GM18861 (cell line): Measurements from ENCODE around the gene RCAN2.
"Not testable (repeated sequence)": the region's sequence is repeated elsewhere in the genome, so short reads cannot be mapped to it uniquely, and the experiment has no call there.

Source experiments
- ATAC-seq: cut with Tn5 transposase; IDR thresholded peaks from one replicate; pipeline ENCODE4 v1.9.1; 2021; ENCODE audit not compliant: unreplicated experiment

Gene RCAN2

DNA sequence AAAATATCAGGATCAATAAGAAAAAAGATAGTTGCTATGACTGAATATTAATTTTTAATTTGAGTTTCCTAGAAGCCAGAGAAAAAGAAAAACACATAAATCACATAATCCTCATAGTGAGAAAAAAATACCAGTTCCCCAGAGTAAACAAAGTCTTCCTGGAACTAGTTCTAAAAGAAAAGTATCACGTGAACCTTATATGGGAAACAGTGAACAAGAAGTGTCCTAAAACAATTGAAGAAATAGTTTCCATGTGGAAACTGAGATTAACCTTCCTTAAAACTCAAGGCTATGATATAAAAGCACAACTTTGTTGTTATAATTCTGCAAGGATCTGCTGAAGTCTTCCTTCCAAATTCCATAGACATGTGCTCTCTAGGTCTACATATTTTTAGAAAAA, 50.6 kb downstream of the RCAN2 start:
- no peak for ATAC-seq

GRCh38 chr6:46440141-46440540, 51.1 kb downstream of the RCAN2 start:
- no peak for ATAC-seq

- no peak for ATAC-seq
Measured at GRCh38 chr6:46438245-46438644, 53.0 kb downstream of the RCAN2 start.

- no peak for ATAC-seq
Measured at GRCh38 chr6:46437671-46438221, 53.5 kb downstream of the RCAN2 start.

DNA sequence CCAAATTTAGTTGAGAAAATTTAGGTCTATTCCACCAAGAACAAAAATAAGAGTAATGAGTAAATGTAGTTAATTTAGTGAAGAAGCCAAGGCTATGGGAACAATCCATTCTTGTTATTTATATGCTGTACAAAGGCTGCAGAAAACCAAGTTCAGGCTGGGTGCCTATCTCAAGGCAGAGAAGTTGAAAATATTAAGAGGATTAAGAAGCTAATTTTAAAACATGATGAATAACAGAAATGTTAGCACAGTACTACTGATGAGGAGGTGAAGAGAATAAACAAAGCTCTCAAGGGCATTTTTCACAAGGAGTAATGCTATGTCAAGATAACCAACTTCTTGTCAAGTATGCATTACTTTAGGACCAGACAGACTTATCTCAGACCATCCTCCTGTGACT, 68.6 kb downstream of the RCAN2 start:
- no peak for ATAC-seq

DNA sequence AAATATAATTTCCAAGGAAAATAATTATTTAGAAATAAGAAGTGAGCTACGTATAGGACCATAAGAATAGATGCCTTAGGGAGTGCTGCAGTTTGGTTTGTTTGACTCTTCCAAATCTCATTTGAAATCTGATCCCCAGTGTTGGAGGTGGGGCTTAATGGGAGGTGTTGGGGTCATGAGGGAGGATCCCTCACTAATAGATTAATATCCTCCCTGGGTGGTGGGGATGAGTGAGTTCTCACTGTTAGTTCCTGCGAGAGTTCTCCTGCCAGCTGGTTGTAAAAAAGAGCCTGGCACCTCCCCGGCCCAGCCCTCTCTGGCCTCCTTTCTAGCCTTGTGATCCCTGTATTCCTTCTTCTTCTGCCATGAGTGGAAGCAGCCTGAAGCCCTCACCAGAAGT, 69.3 kb downstream of the RCAN2 start:
- no peak for ATAC-seq

GRCh38 chr6:46420921-46421638, 70.2 kb downstream of the RCAN2 start:
- ATAC-seq, result no peak

DNA sequence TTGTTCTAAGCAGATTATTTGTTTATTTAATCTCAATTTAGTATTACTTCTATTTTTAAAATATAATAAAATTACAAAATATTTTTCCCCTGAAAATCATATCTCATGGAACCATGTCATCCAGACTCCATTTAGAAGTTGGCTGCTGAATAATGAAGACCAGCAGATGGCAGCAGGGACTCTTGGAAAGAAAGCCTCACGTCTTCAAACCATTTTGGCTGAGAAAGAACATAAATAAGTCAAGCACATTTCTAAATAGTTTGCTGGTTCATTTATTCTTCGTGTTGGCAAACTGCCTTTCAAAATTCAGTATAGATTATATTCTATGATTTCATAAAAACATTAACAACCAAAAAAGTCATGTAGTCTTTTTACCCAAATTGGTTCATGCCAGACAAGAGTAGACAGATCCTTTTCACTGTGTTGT, 71.7 kb downstream of the RCAN2 start:
- no peak for ATAC-seq

DNA sequence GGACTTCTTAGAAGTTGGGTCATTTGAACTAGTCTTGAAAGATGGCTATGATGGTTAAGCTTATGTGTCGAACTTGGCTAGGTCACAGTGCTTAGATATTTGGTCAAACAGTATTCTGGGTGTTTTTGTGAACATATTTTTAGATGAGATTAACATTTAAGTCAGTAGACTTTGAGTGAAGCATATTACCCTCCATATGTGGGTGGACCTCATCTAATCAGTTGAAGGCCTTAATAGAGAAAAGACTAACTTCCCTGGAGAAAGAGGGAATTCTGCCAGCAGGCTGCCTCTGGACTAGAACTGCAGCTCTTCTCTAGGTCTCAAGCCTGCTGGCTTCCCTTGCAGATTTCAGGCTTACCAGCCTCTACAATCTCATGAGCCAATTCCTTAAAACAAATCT, 76.9 kb downstream of the RCAN2 start:
- no peak for ATAC-seq

- ATAC-seq, result no peak
Measured at GRCh38 chr6:46412662-46413061, 78.6 kb downstream of the RCAN2 start.

- no peak for ATAC-seq
Measured at GRCh38 chr6:46411456-46412197, 79.6 kb downstream of the RCAN2 start.

DNA sequence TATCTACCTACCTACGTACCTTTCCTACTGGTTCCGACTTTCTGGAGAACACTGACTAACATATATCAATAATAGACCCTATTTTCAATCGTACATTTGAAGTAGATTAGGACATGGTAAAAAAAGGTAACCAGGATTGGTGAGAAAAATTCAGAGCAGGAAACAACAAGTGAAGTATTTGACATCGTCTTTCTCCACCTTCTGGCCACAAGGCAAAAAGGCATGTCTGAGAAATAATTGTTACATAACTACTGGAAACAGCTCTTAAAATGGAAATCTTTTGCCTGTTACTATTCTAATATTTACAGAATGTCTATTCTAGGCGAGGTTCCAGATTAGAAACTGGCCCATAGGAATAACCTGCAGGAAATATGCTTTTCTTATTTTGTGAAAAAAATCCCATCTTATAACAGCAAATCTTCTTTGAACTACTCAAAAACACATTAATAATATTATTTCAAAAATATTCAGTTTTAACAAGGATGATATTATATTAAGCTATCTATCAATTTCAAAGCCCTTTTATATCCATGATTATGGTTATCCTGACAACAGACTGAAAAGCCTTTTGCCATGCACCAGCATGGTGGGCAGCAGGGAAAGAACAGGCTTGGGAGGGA, 80.8 kb downstream of the RCAN2 start:
- no peak for ATAC-seq

DNA sequence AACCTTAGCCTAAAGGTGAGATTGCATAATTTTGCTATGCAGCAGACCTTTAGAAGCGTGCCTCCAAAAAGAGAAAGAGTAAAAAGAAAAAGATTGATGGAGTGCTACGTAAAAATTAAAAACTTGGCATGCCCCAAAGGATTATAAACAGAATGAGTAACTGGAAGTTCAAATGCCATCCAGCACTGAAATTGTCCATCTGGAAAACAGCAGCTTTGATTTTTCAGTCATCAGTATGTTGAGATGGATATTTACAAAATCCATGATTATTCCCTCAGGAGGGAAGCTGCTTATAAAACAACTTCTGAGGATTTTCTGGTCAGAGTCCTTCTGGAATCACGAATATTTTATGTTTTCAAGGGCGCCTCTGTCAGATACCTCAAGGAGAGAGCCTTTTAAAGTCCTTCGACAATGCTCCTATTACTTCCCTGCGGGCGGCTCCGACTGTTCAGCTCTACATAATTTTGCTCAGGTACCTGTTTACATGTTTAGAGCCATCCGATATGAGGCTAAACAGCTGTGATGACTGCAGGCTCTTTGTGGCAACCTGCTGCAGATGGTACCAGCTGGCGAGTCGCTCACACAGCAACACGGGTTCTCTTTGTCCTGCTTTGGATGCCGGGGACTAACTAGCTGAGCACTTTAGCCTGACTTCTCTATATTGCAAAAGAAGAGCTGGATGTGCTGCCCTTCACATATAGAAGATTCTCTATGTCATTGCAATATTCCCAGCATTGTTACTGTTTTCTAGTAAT, 83.3 kb downstream of the RCAN2 start:
- no peak for ATAC-seq

- no peak for ATAC-seq
Measured at GRCh38 chr6:46407246-46407645, 84.0 kb downstream of the RCAN2 start.

GRCh38 chr6:46405620-46406180, 85.5 kb downstream of the RCAN2 start:
- ATAC-seq, result not testable (repeated sequence)

GRCh38 chr6:46400898-46401297, 90.4 kb downstream of the RCAN2 start:
- ATAC-seq, result no peak

- no peak for ATAC-seq
Measured at GRCh38 chr6:46395530-46395929, 95.7 kb downstream of the RCAN2 start.

DNA sequence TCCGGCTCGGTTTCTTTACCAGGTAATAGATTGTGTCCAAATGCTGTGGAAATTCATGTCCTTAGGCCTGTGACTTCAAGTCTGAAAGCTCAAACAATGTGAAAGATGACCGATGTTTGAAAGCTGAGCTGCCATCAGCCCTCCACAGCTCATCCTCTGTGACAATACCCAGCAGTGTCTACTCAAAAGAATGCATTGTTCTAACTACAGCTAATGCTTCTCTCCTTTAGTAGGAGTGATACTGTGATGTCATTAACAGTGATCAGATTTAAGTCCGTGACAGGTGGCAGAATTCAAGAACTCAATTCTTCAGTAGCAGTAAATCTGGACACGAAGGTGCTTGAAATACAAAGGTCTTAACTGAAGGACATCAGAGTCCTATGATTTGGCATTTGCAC, 97.3 kb downstream of the RCAN2 start:
- no peak for ATAC-seq

GRCh38 chr6:46393161-46393939, 97.9 kb downstream of the RCAN2 start:
- no peak for ATAC-seq

DNA sequence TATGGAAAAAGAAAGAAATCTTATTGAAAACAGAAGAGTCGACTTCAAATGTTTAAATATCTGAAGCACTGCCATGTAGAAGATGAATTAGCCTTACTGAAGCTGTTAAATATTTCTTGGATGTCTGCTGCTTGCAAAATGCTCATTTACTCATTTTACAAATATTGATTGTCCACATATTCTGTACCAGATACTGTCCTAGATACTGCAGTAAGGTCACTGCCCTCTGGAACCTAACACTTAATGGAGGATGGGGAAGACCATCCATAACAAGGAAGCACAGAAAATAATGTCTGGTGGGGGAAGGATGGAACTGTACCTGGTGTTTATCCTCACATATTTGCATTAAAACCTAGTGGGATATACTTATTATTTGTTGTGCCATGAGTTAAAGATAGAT, 99.0 kb downstream of the RCAN2 start:
- ATAC-seq, result no peak
